ENCODE results near the gene SYT12.

SYT12 gene

DNA sequence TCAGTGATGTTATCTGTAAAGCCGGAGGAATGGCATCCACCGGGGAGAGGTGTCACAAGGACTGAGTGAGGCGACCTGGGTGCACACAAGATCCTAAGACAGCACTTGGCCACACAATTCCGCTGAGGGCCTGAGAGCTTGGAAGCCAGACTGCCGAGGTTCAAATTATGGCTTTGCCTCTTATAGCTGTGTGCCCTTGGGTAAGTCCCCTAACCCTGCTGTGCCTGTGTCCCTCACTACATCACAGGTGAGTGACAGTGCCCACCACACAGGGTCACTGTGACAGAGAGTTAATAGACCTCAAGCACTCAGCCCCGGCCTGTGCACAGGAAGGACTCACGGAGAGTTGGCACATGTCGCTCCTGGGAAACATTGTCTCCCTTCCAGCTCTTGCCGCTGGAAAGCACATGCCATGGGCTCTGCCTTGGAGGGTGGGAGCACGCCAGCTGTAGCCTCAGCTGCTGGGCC, 34.3 kb downstream of the SYT12 start:
- Histone ChIP-seq H3K9me3 (ENCODE audit: insufficient read depth, low read length) (no peaks in the 10 kb centered on the region), H3K36me3 (ENCODE audit: low read length) (no peaks in the 10 kb centered on the region), H3K27me3 (ENCODE audit: low read length) (no peaks in the 10 kb centered on the region), H4K20me1 (ENCODE audit: low read depth, low read length) (no peaks in the 10 kb centered on the region), H3K4me3 (ENCODE audit: insufficient read depth, low read length, poor library complexity, severe bottlenecking) (no peak overlapping the region), H3K9ac (ENCODE audit: low read length) (no peak overlapping the region), H2AFZ (ENCODE audit: low read depth, low read length, severe bottlenecking) (no peak overlapping the region), H3F3A (ENCODE audit: insufficient read depth) (no peaks in the 10 kb centered on the region), H3K27ac (ENCODE audit: low read depth, low read length) (no peak overlapping the region), H3K4me2 (ENCODE audit: low read depth, low read length, poor library complexity, severe bottlenecking) (no peak overlapping the region), H3K9me2 (replicated peaks; ENCODE audit: insufficient read depth, low read length) (no peaks in the 10 kb centered on the region), H3K79me2 (ENCODE audit: insufficient read depth, low read length) (no peaks in the 10 kb centered on the region)
- TF ChIP-seq, protein P1, sequence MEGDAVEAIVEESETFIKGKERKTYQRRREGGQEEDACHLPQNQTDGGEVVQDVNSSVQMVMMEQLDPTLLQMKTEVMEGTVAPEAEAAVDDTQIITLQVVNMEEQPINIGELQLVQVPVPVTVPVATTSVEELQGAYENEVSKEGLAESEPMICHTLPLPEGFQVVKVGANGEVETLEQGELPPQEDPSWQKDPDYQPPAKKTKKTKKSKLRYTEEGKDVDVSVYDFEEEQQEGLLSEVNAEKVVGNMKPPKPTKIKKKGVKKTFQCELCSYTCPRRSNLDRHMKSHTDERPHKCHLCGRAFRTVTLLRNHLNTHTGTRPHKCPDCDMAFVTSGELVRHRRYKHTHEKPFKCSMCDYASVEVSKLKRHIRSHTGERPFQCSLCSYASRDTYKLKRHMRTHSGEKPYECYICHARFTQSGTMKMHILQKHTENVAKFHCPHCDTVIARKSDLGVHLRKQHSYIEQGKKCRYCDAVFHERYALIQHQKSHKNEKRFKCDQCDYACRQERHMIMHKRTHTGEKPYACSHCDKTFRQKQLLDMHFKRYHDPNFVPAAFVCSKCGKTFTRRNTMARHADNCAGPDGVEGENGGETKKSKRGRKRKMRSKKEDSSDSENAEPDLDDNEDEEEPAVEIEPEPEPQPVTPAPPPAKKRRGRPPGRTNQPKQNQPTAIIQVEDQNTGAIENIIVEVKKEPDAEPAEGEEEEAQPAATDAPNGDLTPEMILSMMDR (IDR thresholded peaks at IDR 0.05; ENCODE audit: insufficient read depth, low read length, poor library complexity, severe bottlenecking): no peak
- TF ChIP-seq EZH2phosphoT487 (conservative IDR thresholded peaks at IDR 0.05; ENCODE audit: low read length): no peak

DNA sequence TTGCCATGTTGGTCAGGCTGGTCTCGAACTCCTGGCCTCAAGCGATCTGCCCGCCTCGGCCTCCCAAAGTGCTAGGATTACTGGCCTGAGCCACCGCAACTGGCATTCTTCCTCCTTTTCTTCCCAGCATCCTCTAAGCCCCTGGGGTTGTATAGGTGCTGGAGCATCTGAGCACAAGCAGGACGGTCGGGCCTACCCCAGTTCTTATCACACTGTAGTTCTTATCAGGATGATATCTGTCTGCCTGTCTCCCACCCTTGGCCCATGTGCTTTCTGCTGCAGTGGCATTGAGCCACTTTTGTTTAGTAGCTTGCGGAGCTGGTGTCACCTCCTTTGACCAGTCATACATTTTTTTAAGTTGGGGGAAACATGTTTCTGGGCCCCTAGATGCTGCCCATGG, 35.6 kb downstream of the SYT12 start:
- Histone ChIP-seq H3K27ac (ENCODE audit: low read depth, low read length) (no peak overlapping the region), H3F3A (ENCODE audit: insufficient read depth) (no peaks in the 10 kb centered on the region), H3K9ac (ENCODE audit: low read length) (no peak overlapping the region), H2AFZ (ENCODE audit: low read depth, low read length, severe bottlenecking) (no peak overlapping the region), H4K20me1 (ENCODE audit: low read depth, low read length) (no peaks in the 10 kb centered on the region), H3K36me3 (ENCODE audit: low read length) (no peaks in the 10 kb centered on the region), H3K9me3 (ENCODE audit: insufficient read depth, low read length) (no peaks in the 10 kb centered on the region), H3K27me3 (ENCODE audit: low read length) (no peaks in the 10 kb centered on the region), H3K4me2 (ENCODE audit: low read depth, low read length, poor library complexity, severe bottlenecking) (no peak overlapping the region), H3K4me3 (ENCODE audit: insufficient read depth, low read length, poor library complexity, severe bottlenecking) (no peak overlapping the region), H3K79me2 (ENCODE audit: insufficient read depth, low read length) (no peaks in the 10 kb centered on the region), H3K9me2 (replicated peaks; ENCODE audit: insufficient read depth, low read length) (no peaks in the 10 kb centered on the region)
- TF ChIP-seq EZH2phosphoT487 (conservative IDR thresholded peaks at IDR 0.05; ENCODE audit: low read length): no peak

DNA sequence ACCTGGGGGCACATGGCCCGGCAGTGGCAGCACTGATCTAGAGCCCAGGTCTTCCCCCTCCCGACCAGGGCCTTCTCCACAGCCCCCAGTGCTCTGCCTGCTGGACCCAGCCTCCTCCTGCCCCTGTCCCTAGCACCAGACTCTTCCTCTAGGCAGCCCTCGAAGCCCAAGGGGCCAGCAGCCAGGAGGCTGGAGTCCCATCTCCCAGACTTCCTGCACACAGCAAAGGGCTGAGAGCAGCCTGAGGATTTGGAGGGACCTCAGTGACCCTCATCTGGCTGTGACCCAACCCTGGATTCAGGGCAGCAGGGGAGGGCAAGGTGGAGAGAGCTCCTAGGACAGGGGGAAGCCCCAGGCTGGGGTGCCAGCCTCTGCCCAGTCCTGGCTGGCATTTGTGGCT, 36.7 kb downstream of the SYT12 start:
- Histone ChIP-seq H3K27me3 (ENCODE audit: low read length) (no peaks in the 10 kb centered on the region), H3K9me3 (ENCODE audit: insufficient read depth, low read length) (no peaks in the 10 kb centered on the region), H3K4me2 (ENCODE audit: low read depth, low read length, poor library complexity, severe bottlenecking) (no peak overlapping the region), H2AFZ (ENCODE audit: low read depth, low read length, severe bottlenecking) (no peak overlapping the region), H4K20me1 (ENCODE audit: low read depth, low read length) (no peaks in the 10 kb centered on the region), H3K9me2 (replicated peaks; ENCODE audit: insufficient read depth, low read length) (no peaks in the 10 kb centered on the region), H3K4me3 (ENCODE audit: insufficient read depth, low read length, poor library complexity, severe bottlenecking) (no peak overlapping the region), H3K27ac (ENCODE audit: low read depth, low read length) (no peak overlapping the region), H3F3A (ENCODE audit: insufficient read depth) (no peaks in the 10 kb centered on the region), H3K36me3 (ENCODE audit: low read length) (no peaks in the 10 kb centered on the region), H3K9ac (ENCODE audit: low read length) (no peak overlapping the region), H3K79me2 (ENCODE audit: insufficient read depth, low read length) (no peaks in the 10 kb centered on the region)
- TF ChIP-seq, protein P1 (IDR thresholded peaks at IDR 0.05; ENCODE audit: insufficient read depth, low read length, poor library complexity, severe bottlenecking): no peak
- no peak for TF ChIP-seq EZH2phosphoT487 (conservative IDR thresholded peaks at IDR 0.05; ENCODE audit: low read length)

DNA sequence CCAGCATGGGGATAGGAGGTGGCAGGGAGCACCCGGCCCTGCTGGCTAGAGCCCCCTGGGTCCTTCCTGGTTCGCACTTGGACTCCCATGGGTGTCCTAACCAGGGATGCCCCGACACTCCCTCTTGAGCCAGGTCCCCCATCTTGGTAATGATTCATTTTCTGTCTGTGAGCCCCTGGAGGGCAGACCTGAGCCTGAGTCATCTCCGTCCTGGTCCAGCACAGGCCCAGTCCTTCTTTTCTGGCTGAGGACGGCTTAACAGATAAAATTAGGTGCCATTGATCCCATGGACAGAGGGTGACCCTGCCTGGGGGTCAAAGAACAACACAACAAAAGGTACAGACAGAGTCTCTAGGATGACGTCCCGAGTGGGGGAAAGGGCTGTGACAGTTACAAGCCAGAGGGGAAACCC, 37.2 kb downstream of the SYT12 start:
- H3K4me3 ChIP-seq (ENCODE audit: insufficient read depth, low read length, poor library complexity, severe bottlenecking): no peak overlapping the region
- H3K27me3 ChIP-seq (ENCODE audit: low read length): no peaks in the 10 kb centered on the region
- no peaks in the 10 kb centered on the region for H3K79me2 ChIP-seq (ENCODE audit: insufficient read depth, low read length)
- TF ChIP-seq, protein P1 (IDR thresholded peaks at IDR 0.05; ENCODE audit: insufficient read depth, low read length, poor library complexity, severe bottlenecking): no peak
- no peak for TF ChIP-seq EZH2phosphoT487 (conservative IDR thresholded peaks at IDR 0.05; ENCODE audit: low read length)
- no peak overlapping the region for H3K4me2 ChIP-seq (ENCODE audit: low read depth, low read length, poor library complexity, severe bottlenecking)
- H3F3A ChIP-seq (ENCODE audit: insufficient read depth): no peaks in the 10 kb centered on the region
- H3K27ac ChIP-seq (ENCODE audit: low read depth, low read length): no peak overlapping the region
- no peaks in the 10 kb centered on the region for H3K9me3 ChIP-seq (ENCODE audit: insufficient read depth, low read length)
- no peaks in the 10 kb centered on the region for H4K20me1 ChIP-seq (ENCODE audit: low read depth, low read length)
- no peaks in the 10 kb centered on the region for H3K36me3 ChIP-seq (ENCODE audit: low read length)
- no peak overlapping the region for H2AFZ ChIP-seq (ENCODE audit: low read depth, low read length, severe bottlenecking)
- H3K9me2 ChIP-seq (replicated peaks; ENCODE audit: insufficient read depth, low read length): no peaks in the 10 kb centered on the region
- no peak overlapping the region for H3K9ac ChIP-seq (ENCODE audit: low read length)

Data from SU-DHL-6 (cell line).